GM12878 (cell line): ENCODE data around the gene PDE9A. TPM values are rescaled to one million over a fixed set of nuclear protein-coding genes. Genes with fewer than 3 reads are reported as not detected.

Experiments
- ATAC-seq: fragments of 200-7000 bp; cut with Tn5 transposase; 3 replicates; pipeline ENCODE4 v1.9.1; 2020; ENCODE audit warnings: mild to moderate bottlenecking, moderate library complexity
- BruUV-seq: library from RNA; stranded (reverse); fragments of 400-500 nt; replicated peaks from 2 replicates; lab custom pipeline; 2021; lab: Mats Ljungman, UMichigan
- CTCF ChIA-PET: fragments of 300-600 bp; sonication (Branson Sonifier 250); formaldehyde crosslinking; extraction: SDS; loops from one replicate; lab custom pipeline; 2021; ENCODE audit warnings: inconsistent platforms; lab: Yijun Ruan, JAX
- POLR2A ChIA-PET: fragments of 350-600 bp; formaldehyde crosslinking; extraction: SDS; loops from one replicate; lab custom pipeline; 2021; ENCODE audit warnings: inconsistent platforms; lab: Charles Lee
- RAD21 ChIA-PET: fragments of 300-600 bp; sonication (Branson Sonifier 250); formaldehyde crosslinking; loops from one replicate; lab custom pipeline; 2023; ENCODE audit warnings: antibody characterized with exemption; ENCODE audit not compliant: unreplicated experiment; lab: Charles Lee
- SMC1A ChIA-PET: fragments of 300-600 bp; sonication (Branson Sonifier 250); formaldehyde crosslinking; loops from one replicate; lab custom pipeline; 2023; ENCODE audit not compliant: unreplicated experiment, uncharacterized antibody; lab: Charles Lee
- DNase-seq: peaks from one replicate; pipeline ENCODE4 v3.0.0-alpha.2; 2011; ENCODE audit warnings: low read depth, low spot score
- FAIRE-seq: peaks from 3 replicates; lab custom pipeline; 2011; peaks lifted over from hg19 to GRCh38; lab: Jason Lieb, UNC
- H2AFZ ChIP-seq: 2 replicates; pipeline ENCODE4 v1.6.0; 2011; ENCODE audit warnings: low read depth, low read length, control low read depth; ENCODE audit not compliant: control insufficient read depth
- H3K27ac ChIP-seq: 2 replicates; pipeline ENCODE4 v1.5.1; 2011; ENCODE audit warnings: control low read depth; ENCODE audit not compliant: control insufficient read depth, insufficient read depth
- H3K27me3 ChIP-seq, 2 experiments: replicated peaks in 1 of 2; 2 replicates each; pipeline versions ENCODE4 v1.6.0 to v1.6.1; 2011; ENCODE audit warnings: low read length in 1 of 2; ENCODE audit not compliant: control insufficient read depth in 2 of 2, insufficient read depth in 2 of 2
- H3K36me3 ChIP-seq, 2 experiments: 2 replicates each; pipeline ENCODE4 v1.5.1; 2011; ENCODE audit warnings: low read length in 1 of 2; ENCODE audit not compliant: control insufficient read depth in 2 of 2, insufficient read depth in 2 of 2
- H3K4me1 ChIP-seq: 2 replicates; pipeline ENCODE4 v1.6.1; 2011; ENCODE audit warnings: mild to moderate bottlenecking, low read length, moderate library complexity, mixed read lengths; ENCODE audit not compliant: control insufficient read depth, insufficient read depth
- H3K4me2 ChIP-seq: 2 replicates; pipeline ENCODE4 v1.6.0; 2011; ENCODE audit warnings: control low read depth; ENCODE audit not compliant: control insufficient read depth, insufficient read depth
- H3K4me3 ChIP-seq: fragments of 200-600 bp; sonication (generic); 2 replicates; pipeline ENCODE4 v1.5.1; 2016
- H3K79me2 ChIP-seq: 2 replicates; pipeline ENCODE4 v1.6.0; 2011; ENCODE audit warnings: low read length; ENCODE audit not compliant: control insufficient read depth, insufficient read depth
- H3K9ac ChIP-seq: 2 replicates; pipeline ENCODE4 v1.8.0; 2011; ENCODE audit warnings: low read length, control low read depth, mixed read lengths; ENCODE audit not compliant: control insufficient read depth, insufficient read depth
- H3K9me3 ChIP-seq: replicated peaks from 3 replicates; pipeline ENCODE4 v1.5.1; 2011; ENCODE audit warnings: mild to moderate bottlenecking, low read length; ENCODE audit not compliant: control insufficient read depth, insufficient read depth
- H4K20me1 ChIP-seq: 2 replicates; pipeline ENCODE4 v1.6.0; 2011; ENCODE audit not compliant: control insufficient read depth, insufficient read depth
- CREB1 ChIP-seq: IDR thresholded peaks from 2 replicates; pipeline ENCODE4 v1.6.1; 2012; ENCODE audit warnings: low read depth, mild to moderate bottlenecking, inconsistent platforms
- IRF4 ChIP-seq: IDR thresholded peaks from 2 replicates; pipeline ENCODE4 v1.6.1; 2011; ENCODE audit warnings: low read depth, low read length
- POLR2AphosphoS5 ChIP-seq: IDR thresholded peaks from 2 replicates; pipeline ENCODE4 v1.6.1; 2011; ENCODE audit warnings: mild to moderate bottlenecking, low read length, inconsistent platforms
- SMAD5 ChIP-seq: IDR thresholded peaks from 2 replicates; pipeline ENCODE4 v1.6.1; 2016; ENCODE audit warnings: antibody characterized with exemption, low read depth
- SMARCA5 ChIP-seq: fragments of 450-650 bp; IDR thresholded peaks from 2 replicates; pipeline ENCODE4 v1.6.1; 2017; ENCODE audit warnings: mild to moderate bottlenecking
- SP1 ChIP-seq: IDR thresholded peaks from one replicate; pipeline ENCODE4 v1.6.1; 2011; ENCODE audit warnings: low read depth, low read length
- WGBS: methylation state at CpG from one replicate; pipeline ENCODE4 v1.1.6; 2016; ENCODE audit warnings: low lambda C conversion rate; ENCODE audit not compliant: insufficient replicate concordance, insufficient coverage; ENCODE audit errors: missing lambda C conversion rate; 5-methylcytosine and 5-hydroxymethylcytosine counted together
- in situ Hi-C: fragments of 300-500 bp; cut with MboI; formaldehyde crosslinking; loops from 9 replicates; pipeline ENCODE4 v1.14.3; 2018; ENCODE audit warnings: mixed read lengths
- intact Hi-C: fragments of 100-400 bp; cut with micrococcal nuclease; formaldehyde crosslinking; loops from one replicate; pipeline ENCODE4 v1.14.2; 2022; ENCODE audit not compliant: unreplicated experiment
- polyA plus RNA-seq, 11 experiments: library from polyadenylated mRNA; depleted of rRNA in 4 of 11; unstranded in 6 of 11; stranded (reverse) in 5 of 11; fragments of >200 nt; fragmentation: Nextera tagmentation in 4 of 11; fragmentation: Illumina TruSeq in 1 of 11; extraction: Ambion mirVana in 4 of 11; extraction: Trizol in 1 of 11; gene quantifications; 1 replicate in 1 of 11; 2 replicates in 10 of 11; pipeline versions ENCODE4 v1.2.1 to v1.2.3, GENCODE V29; 2011 to 2016; ENCODE audit warnings: inconsistent platforms in 2 of 11, missing spikeins in 2 of 11, low read depth in 1 of 11
- total RNA-seq, 4 experiments: library from RNA; depleted of rRNA in 3 of 4; stranded (reverse); fragments of >200 nt in 3 of 4; fragmentation: Illumina TruSeq in 1 of 4; extraction: Trizol in 1 of 4; gene quantifications; 2 replicates each; pipeline versions ENCODE4 v1.2.1 to v1.2.3, GENCODE V29; 2013 to 2021
- TF ChIP-seq, protein P1 (sequence below): fragments of 450-650 bp; IDR thresholded peaks from 2 replicates; pipeline ENCODE4 v1.6.1; 2017; ENCODE audit warnings: mild to moderate bottlenecking, moderate library complexity
- TF ChIP-seq, protein P2 (sequence below): fragments of 450-650 bp; IDR thresholded peaks from 2 replicates; pipeline ENCODE4 v1.6.1; 2018; ENCODE audit warnings: borderline replicate concordance, mild to moderate bottlenecking; ENCODE audit not compliant: partially characterized antibody
- TF ChIP-seq, protein P3 (sequence below): IDR thresholded peaks from 2 replicates; pipeline ENCODE4 v1.6.1; 2012; ENCODE audit warnings: low read depth, low read length, improper control_type of control experiment
- TF ChIP-seq, protein P4 (sequence below): fragments of 450-650 bp; conservative IDR thresholded peaks from 2 replicates; pipeline ENCODE4 v1.6.1; 2017; ENCODE audit warnings: mild to moderate bottlenecking, moderate library complexity

The PDE9A gene
- total and polyA plus RNA-seq, 10 of the 15 experiments (the other 5 are each of a cell fraction or from before 2014, with no cell fraction given), result 0.08 to 0.45 (median 0.20) TPM; not detected in 1

DNA sequence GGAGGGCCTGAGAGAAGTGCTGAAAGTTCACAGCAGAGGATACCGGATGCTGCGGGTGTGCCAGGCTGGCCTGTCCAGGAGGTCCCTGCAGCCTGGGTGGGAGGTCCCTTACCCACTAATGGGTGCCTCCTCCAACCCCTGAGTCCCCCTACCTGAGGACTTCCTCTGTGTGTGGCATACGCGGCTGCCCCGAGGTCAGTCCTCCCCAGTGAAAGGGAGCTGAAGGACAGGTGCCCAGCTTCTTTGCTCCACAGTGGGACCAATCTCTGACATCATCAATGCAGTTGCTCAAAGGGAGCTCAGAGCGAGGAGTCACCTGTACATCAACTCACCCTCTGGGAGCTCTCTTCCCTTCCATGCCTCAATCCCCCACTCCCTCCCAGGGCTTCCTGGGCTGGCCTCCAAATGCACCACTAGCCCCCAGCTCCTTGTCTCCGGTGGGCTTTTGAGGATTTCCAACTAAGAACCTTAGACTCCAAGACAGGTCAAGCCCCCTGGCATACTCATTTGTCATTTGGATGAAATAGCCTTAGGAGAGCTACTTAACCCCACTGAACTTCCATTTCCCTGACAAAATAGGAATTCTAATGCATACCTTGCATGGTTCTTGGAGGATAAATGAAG, 53.9 kb downstream of the PDE9A start:
- Histone ChIP-seq H3K4me2 (no peak overlapping the region), H3K36me3 (no peaks in the 10 kb centered on the region), H3K4me3 (no peak overlapping the region)
- RAD21 ChIA-PET, result no interaction called here
- DNase-seq, result no peak
- TF ChIP-seq, protein P1, sequence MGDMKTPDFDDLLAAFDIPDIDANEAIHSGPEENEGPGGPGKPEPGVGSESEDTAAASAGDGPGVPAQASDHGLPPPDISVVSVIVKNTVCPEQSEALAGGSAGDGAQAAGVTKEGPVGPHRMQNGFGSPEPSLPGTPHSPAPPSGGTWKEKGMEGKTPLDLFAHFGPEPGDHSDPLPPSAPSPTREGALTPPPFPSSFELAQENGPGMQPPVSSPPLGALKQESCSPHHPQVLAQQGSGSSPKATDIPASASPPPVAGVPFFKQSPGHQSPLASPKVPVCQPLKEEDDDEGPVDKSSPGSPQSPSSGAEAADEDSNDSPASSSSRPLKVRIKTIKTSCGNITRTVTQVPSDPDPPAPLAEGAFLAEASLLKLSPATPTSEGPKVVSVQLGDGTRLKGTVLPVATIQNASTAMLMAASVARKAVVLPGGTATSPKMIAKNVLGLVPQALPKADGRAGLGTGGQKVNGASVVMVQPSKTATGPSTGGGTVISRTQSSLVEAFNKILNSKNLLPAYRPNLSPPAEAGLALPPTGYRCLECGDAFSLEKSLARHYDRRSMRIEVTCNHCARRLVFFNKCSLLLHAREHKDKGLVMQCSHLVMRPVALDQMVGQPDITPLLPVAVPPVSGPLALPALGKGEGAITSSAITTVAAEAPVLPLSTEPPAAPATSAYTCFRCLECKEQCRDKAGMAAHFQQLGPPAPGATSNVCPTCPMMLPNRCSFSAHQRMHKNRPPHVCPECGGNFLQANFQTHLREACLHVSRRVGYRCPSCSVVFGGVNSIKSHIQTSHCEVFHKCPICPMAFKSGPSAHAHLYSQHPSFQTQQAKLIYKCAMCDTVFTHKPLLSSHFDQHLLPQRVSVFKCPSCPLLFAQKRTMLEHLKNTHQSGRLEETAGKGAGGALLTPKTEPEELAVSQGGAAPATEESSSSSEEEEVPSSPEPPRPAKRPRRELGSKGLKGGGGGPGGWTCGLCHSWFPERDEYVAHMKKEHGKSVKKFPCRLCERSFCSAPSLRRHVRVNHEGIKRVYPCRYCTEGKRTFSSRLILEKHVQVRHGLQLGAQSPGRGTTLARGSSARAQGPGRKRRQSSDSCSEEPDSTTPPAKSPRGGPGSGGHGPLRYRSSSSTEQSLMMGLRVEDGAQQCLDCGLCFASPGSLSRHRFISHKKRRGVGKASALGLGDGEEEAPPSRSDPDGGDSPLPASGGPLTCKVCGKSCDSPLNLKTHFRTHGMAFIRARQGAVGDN, result no peak
- TF ChIP-seq SMAD5 (no peak), SMARCA5 (no peak), CREB1 (no peak), IRF4 (no peak), SP1 (no peak), POLR2AphosphoS5 (no peak)
- TF ChIP-seq, protein P2, sequence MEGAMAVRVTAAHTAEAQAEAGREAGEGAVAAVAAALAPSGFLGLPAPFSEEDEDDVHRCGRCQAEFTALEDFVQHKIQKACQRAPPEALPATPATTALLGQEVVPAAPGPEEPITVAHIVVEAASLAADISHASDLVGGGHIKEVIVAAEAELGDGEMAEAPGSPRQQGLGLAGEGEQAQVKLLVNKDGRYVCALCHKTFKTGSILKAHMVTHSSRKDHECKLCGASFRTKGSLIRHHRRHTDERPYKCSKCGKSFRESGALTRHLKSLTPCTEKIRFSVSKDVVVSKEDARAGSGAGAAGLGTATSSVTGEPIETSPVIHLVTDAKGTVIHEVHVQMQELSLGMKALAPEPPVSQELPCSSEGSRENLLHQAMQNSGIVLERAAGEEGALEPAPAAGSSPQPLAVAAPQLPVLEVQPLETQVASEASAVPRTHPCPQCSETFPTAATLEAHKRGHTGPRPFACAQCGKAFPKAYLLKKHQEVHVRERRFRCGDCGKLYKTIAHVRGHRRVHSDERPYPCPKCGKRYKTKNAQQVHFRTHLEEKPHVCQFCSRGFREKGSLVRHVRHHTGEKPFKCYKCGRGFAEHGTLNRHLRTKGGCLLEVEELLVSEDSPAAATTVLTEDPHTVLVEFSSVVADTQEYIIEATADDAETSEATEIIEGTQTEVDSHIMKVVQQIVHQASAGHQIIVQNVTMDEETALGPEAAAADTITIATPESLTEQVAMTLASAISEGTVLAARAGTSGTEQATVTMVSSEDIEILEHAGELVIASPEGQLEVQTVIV, result no peak
- TF ChIP-seq, protein P3, sequence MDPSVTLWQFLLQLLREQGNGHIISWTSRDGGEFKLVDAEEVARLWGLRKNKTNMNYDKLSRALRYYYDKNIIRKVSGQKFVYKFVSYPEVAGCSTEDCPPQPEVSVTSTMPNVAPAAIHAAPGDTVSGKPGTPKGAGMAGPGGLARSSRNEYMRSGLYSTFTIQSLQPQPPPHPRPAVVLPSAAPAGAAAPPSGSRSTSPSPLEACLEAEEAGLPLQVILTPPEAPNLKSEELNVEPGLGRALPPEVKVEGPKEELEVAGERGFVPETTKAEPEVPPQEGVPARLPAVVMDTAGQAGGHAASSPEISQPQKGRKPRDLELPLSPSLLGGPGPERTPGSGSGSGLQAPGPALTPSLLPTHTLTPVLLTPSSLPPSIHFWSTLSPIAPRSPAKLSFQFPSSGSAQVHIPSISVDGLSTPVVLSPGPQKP, result no peak
- TF ChIP-seq, protein P4, sequence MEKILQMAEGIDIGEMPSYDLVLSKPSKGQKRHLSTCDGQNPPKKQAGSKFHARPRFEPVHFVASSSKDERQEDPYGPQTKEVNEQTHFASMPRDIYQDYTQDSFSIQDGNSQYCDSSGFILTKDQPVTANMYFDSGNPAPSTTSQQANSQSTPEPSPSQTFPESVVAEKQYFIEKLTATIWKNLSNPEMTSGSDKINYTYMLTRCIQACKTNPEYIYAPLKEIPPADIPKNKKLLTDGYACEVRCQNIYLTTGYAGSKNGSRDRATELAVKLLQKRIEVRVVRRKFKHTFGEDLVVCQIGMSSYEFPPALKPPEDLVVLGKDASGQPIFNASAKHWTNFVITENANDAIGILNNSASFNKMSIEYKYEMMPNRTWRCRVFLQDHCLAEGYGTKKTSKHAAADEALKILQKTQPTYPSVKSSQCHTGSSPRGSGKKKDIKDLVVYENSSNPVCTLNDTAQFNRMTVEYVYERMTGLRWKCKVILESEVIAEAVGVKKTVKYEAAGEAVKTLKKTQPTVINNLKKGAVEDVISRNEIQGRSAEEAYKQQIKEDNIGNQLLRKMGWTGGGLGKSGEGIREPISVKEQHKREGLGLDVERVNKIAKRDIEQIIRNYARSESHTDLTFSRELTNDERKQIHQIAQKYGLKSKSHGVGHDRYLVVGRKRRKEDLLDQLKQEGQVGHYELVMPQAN, result no peak
- TF ChIP-seq, all 136 proteins: peak for 0
- in situ Hi-C loops (no loop called here), intact Hi-C loops (no loop called here)
- BruUV-seq, result no TSS peak
- Histone ChIP-seq H3K9ac (no peak overlapping the region), H3K4me1 (no peaks in the 10 kb centered on the region), H4K20me1 (no peaks in the 10 kb centered on the region), H2AFZ (no peak overlapping the region), H3K79me2 (no peaks in the 10 kb centered on the region), H3K27ac (no peak overlapping the region), H3K27me3 (peaks cover 0 to 1% of the 10 kb centered on the region in 2 experiments; a peak in 3 of 4 replicates), H3K9me3 (no peaks in the 10 kb centered on the region)
- ATAC-seq, result no peak
- POLR2A ChIA-PET, result no interaction called here
- no peak for FAIRE-seq
- WGBS, result 69% methylated on average over 7 of the region's 7 CpGs
- SMC1A ChIA-PET, result no interaction called here
- CTCF ChIA-PET, result no interaction called here
